ENCODE measurements around the gene PPP2R5C. TPM values are rescaled to one million over a fixed set of nuclear protein-coding genes. Genes with fewer than 3 reads are reported as not detected.

PPP2R5C gene
- total RNA-seq, 1 experiment from 2014 or later: 81.1 TPM

DNA sequence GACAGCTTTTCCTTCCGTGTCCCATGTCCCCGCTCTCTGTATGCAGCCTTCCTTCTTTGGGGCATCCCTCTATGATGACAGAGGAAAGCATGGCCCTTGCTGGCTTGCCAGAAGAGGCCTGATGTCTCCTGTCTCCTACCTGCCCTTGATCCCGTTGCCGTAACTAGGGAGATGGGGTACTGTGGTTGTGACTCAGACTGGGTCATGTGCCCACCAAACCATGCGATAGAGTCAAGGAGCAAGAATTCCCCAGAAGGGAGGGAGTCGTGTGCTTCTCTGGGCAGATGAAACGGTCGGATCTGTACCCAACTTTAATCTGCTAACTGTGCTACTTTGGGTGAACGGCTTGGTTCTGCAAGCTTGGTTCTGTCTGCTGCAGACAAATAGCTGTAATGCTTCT, 103.8 kb downstream of the PPP2R5C start:
- DNase-seq (ENCODE audit: low read depth): peak; percentile 42

DNA sequence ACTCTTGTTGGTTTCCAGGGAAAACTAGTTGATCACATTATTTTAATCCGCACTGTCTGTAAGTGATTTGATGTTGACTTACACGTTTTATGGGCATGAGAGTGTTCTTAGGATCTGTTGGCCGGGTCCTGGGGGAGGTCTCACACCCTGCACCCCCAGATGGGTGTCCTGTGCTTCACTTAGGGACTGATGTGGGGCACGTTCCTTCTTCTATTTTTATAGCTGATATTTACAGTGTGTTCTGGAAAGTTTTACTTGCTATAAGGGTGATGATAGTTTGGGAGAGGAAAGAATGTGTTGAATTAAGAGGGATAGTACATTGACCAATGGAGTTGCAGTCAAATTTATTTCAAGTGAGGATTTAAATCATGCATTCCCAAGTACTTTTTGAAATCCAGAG, 106.3 kb downstream of the PPP2R5C start:
- DNase-seq (ENCODE audit: low read depth): no peak

DNA sequence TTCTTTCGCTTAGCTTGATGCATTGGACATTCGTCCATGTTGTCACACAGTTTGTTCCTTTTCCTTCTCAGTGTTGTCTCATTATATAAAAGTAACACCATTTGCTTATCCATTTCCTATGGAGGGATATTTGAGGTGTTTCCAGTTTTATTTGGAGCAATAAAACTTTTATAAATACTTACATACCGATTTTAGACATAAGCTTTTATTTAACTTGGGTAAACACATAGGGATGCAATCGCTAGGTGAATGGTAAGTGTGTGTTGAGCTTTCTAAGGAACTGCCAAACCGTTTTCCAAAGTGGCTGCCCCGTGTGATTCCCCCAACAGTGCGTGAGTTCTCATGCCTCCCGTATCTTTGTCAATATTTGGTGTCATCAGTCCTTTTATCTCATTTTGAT, 107.7 kb downstream of the PPP2R5C start:
- DNase-seq (ENCODE audit: low read depth): no peak

DNA sequence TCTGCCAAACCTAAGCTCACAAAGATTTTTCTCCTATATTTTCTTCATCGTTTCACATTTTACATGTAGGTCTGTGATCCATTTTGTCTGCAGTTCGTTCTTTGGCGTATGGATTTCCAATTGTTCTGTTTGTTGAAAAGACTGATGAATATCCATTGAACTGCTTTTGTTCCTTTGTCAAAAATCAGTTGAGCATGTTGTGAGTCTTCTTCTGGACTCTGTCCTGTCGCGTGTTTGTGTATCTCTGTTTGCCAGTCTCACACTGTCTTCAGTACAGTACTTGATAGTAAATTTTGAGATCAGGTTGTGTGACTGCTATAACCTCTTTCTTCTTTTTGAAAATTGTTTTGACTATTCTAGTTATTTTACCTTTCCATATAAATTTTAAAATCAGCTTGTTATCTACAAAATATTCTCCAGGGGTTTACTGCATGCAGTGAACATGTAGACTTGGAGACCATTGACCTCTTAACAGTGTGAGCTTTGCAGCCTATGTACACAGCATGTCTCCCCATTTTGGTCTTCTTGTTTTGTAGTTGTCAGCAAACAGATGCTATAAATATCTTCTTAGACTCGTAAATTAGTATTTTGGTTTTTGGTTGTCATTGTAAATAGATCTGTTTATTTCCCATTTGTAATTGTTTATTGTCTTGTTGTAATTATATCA, 108.9 kb downstream of the PPP2R5C start:
- DNase-seq (ENCODE audit: low read depth): no peak

DNA sequence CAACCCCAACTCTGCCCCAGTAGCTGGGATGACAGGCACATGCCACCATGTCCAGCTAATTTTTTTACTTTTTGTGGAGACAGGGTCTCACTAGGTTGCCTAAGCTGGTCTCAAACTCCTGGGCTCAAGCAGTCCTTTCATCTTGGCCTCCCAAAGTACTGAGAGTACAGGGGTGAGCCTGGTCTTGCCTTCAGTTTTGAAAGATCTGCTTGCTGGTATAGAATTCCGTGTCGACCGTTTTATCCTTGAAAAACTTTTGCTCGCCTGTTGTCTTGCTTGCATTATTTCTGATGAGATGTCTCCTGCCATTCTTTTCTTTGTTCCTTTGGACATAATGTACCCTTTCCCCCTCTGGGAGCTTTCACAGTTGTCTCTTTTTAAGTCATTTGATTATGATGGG, 110.8 kb downstream of the PPP2R5C start:
- no peak for DNase-seq (ENCODE audit: low read depth)

DNA sequence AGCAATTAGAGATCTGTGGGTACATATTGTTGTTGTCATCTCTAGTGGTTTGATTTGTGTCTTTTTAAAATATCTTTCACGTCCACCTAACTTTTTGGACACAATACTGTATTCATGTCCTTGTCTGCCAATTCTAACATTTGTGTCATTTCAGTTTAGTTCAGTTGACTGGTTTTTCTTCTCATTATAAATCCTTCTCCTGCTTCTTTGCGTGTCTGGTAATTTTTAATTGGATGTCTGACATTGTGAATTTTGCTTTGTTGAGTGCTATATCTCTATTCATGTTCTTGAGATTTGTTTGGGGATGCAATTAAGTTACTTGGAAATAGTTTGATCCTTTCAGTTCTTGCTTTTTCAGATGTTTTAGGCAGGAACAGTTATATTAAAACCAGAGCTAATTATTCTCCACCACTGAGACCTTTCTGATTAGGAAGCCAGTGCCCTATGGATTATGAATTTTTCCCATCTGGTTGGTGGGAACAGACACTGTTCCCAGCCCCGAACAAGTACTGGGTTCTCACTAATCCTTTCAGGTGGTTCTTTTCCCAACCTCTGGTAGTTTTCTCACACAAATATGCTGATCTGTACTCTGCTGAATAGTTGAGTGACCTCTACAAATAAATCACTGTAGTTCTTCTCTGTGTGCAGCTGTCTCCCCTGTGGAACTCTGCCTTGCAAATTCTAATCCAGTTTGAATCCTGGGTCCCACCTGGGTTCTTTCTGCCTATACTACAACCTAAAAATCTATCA, 111.7 kb downstream of the PPP2R5C start:
- DNase-seq (ENCODE audit: low read depth): no peak

DNA sequence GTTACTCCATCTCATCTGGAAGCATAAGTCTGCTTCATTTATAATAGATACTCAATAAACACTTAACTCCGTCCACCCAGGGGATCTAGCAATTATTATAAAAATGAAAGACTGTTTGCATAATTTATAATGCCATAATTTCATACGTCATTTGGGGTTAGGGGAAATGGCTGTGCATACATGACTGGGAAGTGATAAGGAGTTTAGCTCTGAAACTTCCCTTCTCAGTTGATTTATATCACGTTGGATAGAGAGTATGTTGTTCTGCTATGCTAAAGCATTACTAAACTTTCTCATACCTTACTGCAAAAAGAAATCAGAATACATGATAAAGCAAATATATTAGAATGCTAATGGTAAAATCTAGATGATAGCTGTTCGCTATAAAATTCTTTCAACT, 112.5 kb downstream of the PPP2R5C start:
- DNase-seq (ENCODE audit: low read depth): no peak

DNA sequence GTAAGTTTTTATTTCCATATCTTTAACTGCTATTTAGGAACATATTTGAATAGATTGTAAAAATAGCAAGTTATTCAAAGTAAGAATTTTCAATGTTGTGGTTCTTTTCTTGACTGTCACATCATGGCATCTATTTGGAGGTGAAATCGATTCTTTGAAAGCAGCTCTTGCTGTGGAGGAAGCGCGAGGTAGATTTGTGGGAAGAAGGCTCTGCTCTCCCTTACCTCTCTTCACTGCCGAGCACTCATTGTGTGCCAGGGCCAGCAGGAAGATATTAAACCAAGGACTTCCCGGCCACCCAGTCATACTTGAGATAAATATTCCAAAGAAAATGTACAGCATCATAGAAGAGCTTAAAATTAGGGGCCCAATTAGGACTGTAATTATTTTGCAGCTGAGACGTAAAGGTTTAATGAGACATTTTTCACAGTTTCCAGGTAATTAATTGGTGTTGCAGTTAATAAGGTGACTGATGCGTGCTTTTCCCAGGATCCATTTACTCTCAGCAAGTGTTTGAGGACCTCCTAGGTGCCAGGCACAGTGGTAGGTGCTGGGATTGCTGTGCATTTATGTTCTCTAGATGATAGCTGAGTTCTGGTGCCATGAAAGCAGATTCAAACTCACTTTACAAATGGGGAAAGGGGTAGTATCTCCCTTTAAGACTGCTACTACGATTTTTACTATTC, 113.7 kb downstream of the PPP2R5C start:
- DNase-seq (ENCODE audit: low read depth): no peak

DNA sequence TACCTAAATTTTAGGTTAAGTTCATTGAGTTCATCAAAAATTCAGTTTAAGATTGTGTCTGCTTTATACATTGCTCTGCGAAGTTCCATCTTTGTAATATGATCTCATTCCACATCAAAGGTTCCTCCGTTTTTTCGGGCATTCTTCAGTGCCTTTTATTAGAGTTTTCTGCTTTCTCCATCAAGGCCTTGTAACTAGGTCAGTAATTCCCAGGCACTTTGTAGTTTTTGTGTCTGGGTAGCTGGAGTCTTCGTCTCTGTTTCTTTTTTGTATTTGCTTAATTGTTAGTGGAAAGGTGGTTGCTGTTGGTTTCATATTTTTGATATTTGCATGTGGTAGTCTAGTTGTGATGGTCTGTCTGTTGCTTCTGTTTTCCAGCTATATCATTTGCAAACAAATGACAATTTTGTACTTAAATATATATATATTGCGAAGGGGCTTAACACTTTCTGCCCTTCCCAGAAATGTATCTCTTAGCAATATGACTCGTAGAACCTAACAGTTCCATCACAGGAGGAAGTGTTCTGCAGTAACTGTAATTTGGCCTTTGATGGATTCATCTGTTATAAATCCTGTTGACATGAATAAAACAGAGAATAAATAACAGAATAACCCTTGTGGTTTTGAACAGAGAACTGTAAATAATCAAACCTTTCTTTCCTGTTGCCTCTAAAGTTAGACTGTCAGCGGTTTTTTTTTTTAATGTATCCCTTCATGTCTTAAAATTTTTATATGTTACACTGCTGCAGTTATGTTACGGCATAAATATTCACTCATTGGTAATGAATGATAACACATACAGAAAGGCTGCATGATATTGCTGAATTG, 114.4 kb downstream of the PPP2R5C start:
- DNase-seq (ENCODE audit: low read depth): peak; percentile 35

DNA sequence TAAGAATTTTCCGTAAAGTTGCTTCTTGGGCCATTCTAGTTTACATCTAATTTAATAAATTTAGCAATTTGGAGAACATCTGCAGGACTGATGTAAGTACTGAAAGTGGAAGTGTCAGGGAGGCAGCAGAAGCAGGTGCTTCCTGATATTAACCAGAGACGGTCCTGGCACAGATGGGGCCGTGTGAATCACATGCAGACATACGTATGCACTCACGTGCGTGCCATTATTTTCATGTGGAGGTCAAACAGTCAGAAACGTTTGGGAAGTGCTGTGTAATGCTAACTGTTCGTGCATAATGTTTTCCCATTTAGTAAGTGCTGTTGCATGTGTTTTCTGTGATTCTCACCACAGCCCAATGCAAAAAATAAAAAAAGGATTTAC, 115.0 kb downstream of the PPP2R5C start:
- DNase-seq (ENCODE audit: low read depth): no peak

DNA sequence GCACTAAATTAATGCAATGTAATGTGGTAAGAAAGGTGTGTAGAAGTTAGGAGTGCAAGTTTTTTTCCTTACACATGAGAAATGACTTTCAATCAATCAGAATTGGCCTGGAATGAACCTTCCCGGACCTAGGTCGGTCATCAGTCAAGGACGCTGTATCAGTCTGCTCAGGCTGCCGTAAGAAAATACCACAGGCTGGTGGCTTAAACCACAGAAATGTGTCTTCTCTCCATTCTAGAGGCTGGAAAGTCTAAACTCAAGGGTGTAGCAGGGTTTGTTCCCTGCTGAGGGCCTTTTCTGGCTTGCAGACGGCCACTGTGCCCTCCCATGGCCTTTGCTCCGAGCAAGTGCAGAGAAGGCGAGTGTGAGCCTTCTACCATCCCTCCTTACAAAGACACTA, 116.3 kb downstream of the PPP2R5C start:
- DNase-seq (ENCODE audit: low read depth): no peak

DNA sequence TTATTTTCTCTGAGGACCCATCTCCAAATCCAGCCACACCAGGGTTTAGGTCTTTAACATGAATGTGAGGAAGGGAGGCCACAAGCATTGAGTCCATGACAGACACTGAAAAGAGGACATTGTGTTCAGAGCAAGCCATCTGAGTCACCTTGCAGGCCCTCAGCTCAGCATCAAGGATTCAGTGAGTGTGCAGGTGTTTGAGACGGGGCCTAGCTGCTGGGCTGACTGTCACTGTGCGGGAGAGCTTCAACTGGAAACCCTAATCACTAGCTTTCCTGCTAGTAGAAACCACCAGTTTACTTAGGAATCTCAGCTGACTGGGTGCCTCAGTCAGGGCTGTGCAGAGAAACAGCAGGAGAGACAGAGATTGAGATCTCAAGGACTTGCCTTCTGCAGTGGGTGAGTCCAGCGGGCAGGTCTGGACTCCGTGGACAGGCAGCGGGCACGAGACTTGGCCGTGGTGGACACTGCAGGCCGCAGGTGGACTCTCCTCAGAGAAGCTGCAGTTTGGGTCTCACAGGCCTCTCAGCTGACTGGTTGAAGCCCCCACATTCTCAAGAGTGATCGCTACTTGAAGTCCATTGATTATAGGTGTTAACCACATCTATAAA, 116.8 kb downstream of the PPP2R5C start:
- no peak for DNase-seq (ENCODE audit: low read depth)

DNA sequence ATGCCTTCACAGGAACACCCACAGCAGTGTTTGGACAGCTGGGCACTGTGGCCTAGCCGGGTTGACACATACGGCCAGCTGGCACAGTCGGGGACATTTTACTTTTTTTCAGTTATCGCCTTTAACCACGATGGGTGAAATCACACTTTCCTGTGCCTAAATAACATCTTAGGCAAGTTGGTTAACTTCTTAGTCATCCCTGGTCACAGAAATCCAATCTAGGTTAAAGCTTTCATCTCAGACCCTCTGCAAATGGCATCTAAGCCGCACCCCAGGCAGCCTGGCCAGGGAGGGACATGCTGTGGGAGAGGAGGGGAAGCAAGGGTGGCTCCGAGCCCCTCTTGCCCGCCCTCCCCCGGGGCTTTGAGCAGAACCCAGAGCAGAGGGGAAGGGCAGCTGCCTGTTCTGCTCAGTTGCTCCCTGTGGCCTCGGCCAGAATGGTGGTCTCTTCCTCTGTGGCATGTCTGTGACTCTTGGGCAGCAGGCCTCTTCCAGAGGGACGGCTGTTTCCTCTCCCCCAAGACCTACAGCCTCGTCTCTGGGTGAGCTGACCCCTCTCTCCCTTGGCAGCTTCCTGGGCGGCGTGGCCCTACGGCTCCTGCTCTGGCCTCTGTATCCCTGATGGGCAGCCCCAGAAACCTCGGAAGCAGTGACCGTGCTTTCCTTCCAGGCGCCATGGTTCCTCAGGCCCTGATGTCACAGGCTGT, 117.5 kb downstream of the PPP2R5C start:
- DNase-seq (ENCODE audit: low read depth): no peak

DNA sequence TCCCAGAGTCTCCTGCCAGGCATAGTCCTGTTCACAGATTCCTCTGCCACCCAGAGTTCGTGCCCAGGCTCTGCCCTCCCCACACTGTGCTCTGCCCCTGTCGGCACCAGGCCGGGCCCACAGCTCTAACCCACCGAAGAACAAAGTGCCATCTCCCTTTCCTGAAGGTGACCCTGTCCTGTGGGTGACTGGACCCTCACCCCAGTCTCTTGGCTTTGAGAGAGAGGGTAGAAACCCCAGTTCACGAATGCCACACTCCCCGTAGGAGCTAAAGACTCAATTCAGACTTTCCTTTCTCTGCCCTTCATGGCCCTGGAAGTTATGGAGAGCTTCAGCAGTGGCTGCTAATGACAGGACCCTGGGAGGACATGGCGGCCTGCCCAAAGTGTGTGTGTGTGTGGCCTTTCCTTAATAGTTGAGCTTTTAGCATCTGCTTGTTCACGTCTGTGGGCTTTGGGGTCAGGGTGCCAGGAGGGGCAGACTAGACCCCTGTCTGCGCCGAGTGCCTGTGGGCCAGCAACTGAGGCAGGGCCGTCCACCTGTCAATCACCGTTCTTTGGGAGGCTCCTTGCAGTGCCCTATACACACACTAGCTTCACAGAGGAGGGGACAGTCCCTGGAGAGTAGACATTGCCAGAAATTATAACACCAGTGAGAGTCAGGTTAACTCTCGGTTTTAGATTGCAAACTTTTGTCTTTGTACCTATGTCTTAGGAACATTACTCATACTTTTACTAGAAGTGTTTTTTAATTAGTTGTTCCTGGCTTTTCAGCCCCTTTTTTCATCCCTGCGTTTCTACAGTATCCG, 118.2 kb downstream of the PPP2R5C start:
- no peak for DNase-seq (ENCODE audit: low read depth)

DNA sequence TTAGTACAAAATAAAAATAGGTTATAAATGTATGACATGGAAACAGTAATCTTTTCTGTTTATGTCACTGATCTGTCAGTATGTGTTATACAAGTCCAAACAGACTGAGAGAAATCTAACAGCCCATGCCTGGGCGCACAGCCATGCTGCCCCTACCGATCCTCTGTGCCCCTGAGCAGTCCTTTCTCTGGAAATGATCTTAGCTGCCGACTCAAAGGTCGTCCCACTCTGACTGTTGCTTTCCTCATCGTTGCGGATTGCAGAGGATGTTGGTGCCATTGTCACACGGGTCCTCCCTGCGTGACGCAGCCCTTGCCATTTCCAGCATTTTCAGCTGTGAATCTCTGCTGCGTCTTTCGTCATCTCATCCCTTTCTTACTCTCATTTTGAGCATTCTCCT, 119.9 kb downstream of the PPP2R5C start:
- DNase-seq (ENCODE audit: low read depth): no peak

DNA sequence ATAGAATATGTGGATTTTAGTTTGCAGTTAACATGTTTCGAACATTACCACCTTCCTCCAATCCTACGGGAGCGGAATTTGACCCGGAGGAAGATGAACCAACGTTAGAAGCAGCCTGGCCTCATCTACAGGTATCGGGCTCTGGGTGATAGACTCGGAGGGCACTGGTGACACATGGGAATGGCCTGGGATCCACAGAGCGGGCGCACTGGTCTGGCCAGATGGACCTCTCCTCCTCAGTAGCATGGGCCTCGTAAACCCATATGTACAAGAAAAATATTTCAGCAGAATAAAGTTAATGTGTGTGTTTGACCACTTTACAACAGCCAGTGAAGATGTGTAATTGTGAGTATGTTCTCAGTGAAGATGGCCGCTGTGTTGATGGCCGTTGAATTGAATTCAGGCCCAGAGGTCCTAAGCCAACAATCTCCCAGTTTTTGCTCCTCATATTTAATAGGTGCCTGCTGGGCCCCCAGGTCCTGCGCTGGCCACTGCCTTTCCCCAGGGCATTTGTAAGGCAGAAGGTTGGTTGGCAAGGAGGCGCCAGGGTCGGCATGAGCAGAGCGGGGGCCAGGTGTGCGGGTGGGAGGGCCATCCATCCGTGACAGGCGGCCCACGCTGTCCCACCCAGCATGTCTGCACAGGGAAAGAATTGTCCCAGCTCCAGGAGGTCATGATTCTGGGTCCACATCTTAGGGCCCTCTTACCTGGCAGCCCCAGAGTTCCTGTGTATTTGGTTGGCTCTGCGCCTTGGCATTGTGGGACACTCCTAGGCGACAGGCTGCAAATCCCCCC, 120.8 kb downstream of the PPP2R5C start:
- DNase-seq (ENCODE audit: low read depth): no peak

DNA sequence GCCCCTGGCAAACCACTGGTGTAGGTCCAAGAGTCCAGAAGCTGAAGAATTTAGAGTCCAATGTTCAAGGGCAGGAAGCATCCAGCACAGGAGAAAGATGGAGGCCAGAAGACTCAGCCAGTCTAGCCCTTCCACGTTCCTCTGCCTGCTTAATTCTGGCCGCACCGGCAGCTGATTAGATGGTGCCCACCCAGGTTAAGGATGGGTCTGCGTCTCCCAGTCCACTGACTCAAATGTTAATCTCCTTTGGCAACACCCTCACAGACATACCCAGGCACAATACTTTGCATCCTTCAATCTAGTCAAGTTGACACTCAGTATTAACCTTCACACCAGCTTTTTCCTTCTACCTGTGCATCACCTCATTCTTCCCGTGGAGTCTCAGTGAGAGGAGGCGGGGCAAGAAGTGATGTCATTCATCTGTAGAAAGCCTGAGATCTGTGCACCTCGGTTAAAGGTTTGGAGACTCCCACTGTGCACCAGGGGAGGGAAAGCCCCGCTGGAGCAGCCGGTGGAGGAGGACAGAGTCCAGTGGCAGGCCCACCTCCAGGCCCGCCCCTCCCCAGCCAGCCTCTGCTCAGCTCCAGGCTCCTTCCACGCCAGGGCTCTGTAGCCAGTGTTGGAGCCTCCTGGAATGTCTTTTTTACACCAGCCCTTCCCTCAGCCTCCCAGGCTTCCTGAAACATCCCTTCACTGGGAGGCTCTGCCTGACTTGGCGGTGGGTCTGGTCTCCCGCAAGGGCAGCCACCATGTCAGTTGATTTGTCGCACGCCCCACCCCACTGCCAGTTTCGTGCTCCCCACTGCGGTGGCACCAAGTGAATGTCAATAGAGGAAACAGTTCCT, 122.8 kb downstream of the PPP2R5C start:
- DNase-seq (ENCODE audit: low read depth): no peak

DNA sequence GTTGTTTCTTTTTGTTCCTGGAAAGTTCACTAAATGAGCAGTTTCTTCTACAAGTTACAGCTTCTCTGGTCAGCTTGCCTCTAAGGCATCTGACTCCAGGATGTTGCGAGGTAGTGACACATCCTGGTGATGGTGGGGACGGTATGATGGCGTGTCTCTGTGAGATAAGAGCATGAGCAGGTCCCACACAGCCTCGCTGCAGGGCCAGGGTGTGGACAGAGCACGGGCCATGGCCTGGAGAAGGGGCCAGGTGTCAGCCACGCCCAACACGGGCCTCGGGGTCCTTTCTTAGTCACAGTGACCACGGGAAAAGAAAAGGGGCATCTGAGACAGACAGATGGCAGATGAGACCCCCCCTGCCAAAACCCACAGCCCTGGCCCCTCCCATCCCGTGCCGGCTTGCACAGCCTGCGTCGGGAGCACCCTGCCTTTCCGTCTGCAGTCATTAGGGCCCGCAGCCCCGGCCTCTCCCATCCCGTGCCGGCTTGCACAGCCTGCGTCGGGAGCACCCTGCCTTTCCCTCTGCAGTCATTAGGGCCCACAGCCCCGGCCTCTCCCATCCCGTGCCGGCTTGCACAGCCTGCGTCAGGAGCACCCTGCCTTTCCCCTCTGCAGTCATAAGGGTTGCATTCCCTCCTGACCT, 123.5 kb downstream of the PPP2R5C start:
- DNase-seq (ENCODE audit: low read depth): no peak
